Measurements from ENCODE around the gene PWWP2A. TPM values are rescaled to one million over a fixed set of nuclear protein-coding genes. Genes with fewer than 3 reads are reported as not detected.

PWWP2A gene
- total and polyA plus RNA-seq, 2 of the 4 experiments (the other 2 are of a cell fraction), result 8.8 to 12.5 TPM

DNA sequence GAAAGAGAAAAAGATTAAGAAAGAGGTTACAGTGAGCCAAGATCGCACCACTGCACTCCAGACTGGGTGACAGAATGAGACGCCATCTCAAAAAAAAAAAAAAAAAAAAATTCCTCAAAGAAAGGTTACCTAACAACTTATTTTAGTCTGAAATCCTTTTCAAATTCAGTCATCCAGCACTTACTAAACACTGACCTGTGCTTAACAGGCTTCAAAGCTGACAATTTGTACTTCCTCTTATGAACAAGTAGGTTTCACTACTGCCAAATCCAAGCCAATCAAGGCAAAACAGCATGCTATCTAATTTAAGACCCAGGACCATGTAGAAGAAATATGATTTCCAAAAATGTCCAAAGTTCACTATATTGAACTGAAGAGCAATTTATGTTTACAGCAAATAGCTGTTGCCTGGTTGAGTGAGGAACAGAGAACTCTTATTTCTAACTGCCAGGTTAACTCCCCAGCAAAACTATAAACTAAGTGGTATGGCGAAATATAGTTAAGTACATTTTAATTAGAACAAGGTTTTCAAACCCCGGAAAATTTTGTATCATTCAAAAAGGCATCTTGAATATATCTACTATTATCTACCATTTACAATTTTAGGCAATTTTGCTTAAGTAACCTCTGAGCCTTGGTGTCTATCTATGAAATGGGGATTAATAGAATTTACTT lies 13.4 kb downstream of the PWWP2A start:
- Histone ChIP-seq H3K4ac (ENCODE audit: low read depth, low read length) (no peak overlapping the region), H3K36me3 (ENCODE audit: control insufficient read depth, insufficient read depth, low read length) (peaks cover 7% of the 10 kb centered on the region), H2BK120ac (ENCODE audit: low read depth, low read length) (no peak overlapping the region), H4K5ac (ENCODE audit: low read depth, low read length) (no peak overlapping the region), H3K79me1 (ENCODE audit: low read depth in 1 of 2, low read length in 2 of 2) (peaks cover 16 to 63% of the 10 kb centered on the region in 2 experiments), H3K9ac (ENCODE audit: low read depth, low read length) (no peak overlapping the region), H3K4me3 (ENCODE audit: insufficient read depth, low read depth, low read length) (no peak overlapping the region), H3K23ac (ENCODE audit: low read depth, low read length) (no peak overlapping the region), H3K27ac (ENCODE audit: insufficient read depth, low read length) (no peak overlapping the region), H2AFZ (replicated peaks; ENCODE audit: low read length, poor library complexity) (no peak overlapping the region), H2BK5ac (ENCODE audit: low read depth, low read length, poor library complexity, severe bottlenecking) (peak overlapping the region; percentile 4), H2AK9ac (replicated peaks; ENCODE audit: low read depth, low read length, poor library complexity) (no peak overlapping the region), H4K91ac (ENCODE audit: insufficient read depth, low read depth, low read length) (no peak overlapping the region), H3K4me1 (ENCODE audit: control insufficient read depth, insufficient read depth, low read length) (no peaks in the 10 kb centered on the region), H3K18ac (ENCODE audit: low read depth, low read length) (no peak overlapping the region), H4K8ac (ENCODE audit: low read depth in 2 of 2, low read length in 2 of 2) (no peak overlapping the region), H2AK5ac (ENCODE audit: low read depth, low read length) (no peak overlapping the region), H3K56ac (ENCODE audit: extremely low read depth, insufficient read depth, low read length) (no peak overlapping the region), H3K14ac (replicated peaks; ENCODE audit: low read depth, low read length) (peak overlapping the region; percentile 12), H3K4me2 (ENCODE audit: low read depth, low read length) (no peak overlapping the region), H2BK20ac (ENCODE audit: low read depth, low read length) (no peak overlapping the region), H4K20me1 (ENCODE audit: insufficient read depth, low read length) (0 out of 2 replicates have a peak, but pooled peaks cover 8% of the 10 kb centered on the region), H3K9me1 (ENCODE audit: insufficient read depth, low read length) (no peaks in the 10 kb centered on the region), H2BK15ac (ENCODE audit: low read depth, low read length) (no peak overlapping the region), H3K9me3 (ENCODE audit: control insufficient read depth, insufficient read depth, low read length) (no peaks in the 10 kb centered on the region), H3K27me3 (ENCODE audit: control insufficient read depth, insufficient read depth, low read length) (no peaks in the 10 kb centered on the region)
- in situ Hi-C loops (cut with MboI; ENCODE audit: low sequenced_read_pairs) (no loop called here), dilution Hi-C loops (cut with HindIII; ENCODE audit: low sequenced_read_pairs, unreplicated experiment) (no loop called here), intact Hi-C loops (cut with micrococcal nuclease) (no loop called here)
- TF ChIP-seq POLR2A (IDR thresholded peaks at IDR 0.05; ENCODE audit: low read depth, low read length), result no peak
- TF ChIP-seq RCOR1 (IDR thresholded peaks at IDR 0.05; ENCODE audit: insufficient replicate concordance, low read length), result no peak
- TF ChIP-seq ELK1 (IDR thresholded peaks at IDR 0.05; ENCODE audit: borderline replicate concordance, low read depth, low read length), result no peak
- no peak for TF ChIP-seq RAD21 (IDR thresholded peaks at IDR 0.05; ENCODE audit: low read length)
- no TSS peak for BruUV-seq (replicated peaks)
- ChIA-PET POLR2A (ENCODE audit: unreplicated experiment) (no interaction called here), CTCF (interaction anchor here (0.6 kb wide), 1 partner anchor 672 kb away, joined by 4 read pairs; no protein-coding TSS in a partner anchor)
- DNase-seq (no peak), ATAC-seq (ENCODE audit: low read depth) (no peak)
- WGBS, 2 experiments (ENCODE audit: extremely low coverage in 2 of 2, insufficient read length in 1 of 2), result 83% methylated on average over 1 of the region's 4 CpGs; no CpG with 5 or more reads in 1 of the 2 experiments

All from IMR-90 (cell line).